ENCODE results near the gene BSX. TPM values are rescaled to one million over a fixed set of nuclear protein-coding genes. Genes with fewer than 3 reads are reported as not detected.

BSX gene
- total RNA-seq, 1 donor from 2014 or later: not detected

DNA sequence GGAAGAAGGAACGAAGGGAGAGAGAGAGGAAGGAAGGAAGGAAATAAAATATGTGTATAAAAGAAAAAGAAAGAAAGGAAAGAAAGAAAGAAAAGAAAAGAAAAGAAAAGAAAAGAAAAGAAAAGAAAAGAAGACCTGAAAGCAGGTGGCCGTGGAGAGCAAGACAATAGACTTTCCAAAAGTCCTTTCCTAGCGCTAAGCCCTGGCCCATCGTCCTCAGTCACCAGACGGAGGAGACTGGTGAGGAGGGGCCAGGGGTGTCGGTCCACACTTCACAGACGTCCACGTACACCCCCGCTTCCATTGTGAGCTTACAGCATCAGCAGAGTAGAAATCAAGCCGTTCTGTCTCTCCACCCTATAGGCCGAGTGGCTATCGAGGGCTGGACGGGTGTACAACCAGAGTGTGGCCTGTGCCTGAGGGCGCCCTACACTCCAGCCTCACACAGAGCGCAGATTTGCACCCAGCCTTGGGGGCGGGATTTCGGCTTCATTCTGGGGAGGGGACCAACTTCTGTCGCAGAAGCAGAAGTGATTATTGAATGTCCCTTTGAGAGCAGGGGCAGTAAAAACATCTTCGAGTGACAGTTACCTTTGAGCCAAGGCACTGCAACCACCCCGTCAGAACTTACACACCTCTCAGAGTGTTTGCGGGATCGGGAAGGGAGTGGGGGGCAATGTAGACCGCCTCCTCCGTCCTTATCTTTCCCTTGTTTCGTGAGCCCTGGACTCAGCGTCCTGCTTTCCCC lies 2.0 kb upstream of the BSX start:
- H3K36me3 Mint-ChIP-seq (ENCODE audit: unreplicated experiment): no peaks in the 10 kb centered on the region
- TF ChIP-seq CTCF (IDR thresholded peaks at IDR 0.05): no peak
- peak; percentile 72 for DNase-seq (ENCODE audit: extremely low spot score, unreplicated experiment)
- H3K27ac Mint-ChIP-seq (ENCODE audit: unreplicated experiment): no peak overlapping the region
- H3K27me3 Mint-ChIP-seq (ENCODE audit: unreplicated experiment): peaks cover 84% of the 10 kb centered on the region
- H3K9me3 Mint-ChIP-seq (ENCODE audit: unreplicated experiment): no peaks in the 10 kb centered on the region
- peak overlapping the region; percentile 90 for H3K4me3 Mint-ChIP-seq (ENCODE audit: unreplicated experiment)
- H3K4me1 Mint-ChIP-seq (ENCODE audit: unreplicated experiment): peaks cover 23% of the 10 kb centered on the region

GRCh38 chr11:122979815-122980595 lies 1.6 kb downstream of the BSX start:
- Mint-ChIP-seq H3K4me1 (ENCODE audit: unreplicated experiment) (peaks cover 40% of the 10 kb centered on the region), H3K9me3 (ENCODE audit: unreplicated experiment) (no peaks in the 10 kb centered on the region), H3K4me3 (ENCODE audit: unreplicated experiment) (no peak overlapping the region), H3K27ac (ENCODE audit: unreplicated experiment) (no peak overlapping the region), H3K36me3 (ENCODE audit: unreplicated experiment) (no peaks in the 10 kb centered on the region), H3K27me3 (ENCODE audit: unreplicated experiment) (peaks cover 88% of the 10 kb centered on the region)
- no peak for TF ChIP-seq CTCF (IDR thresholded peaks at IDR 0.05)
- DNase-seq (ENCODE audit: extremely low spot score, unreplicated experiment): no peak

GRCh38 chr11:122979103-122979814 lies 2.4 kb downstream of the BSX start:
- Mint-ChIP-seq H3K9me3 (ENCODE audit: unreplicated experiment) (no peaks in the 10 kb centered on the region), H3K36me3 (ENCODE audit: unreplicated experiment) (no peaks in the 10 kb centered on the region), H3K4me3 (ENCODE audit: unreplicated experiment) (peak overlapping the region; percentile 43), H3K27ac (ENCODE audit: unreplicated experiment) (no peak overlapping the region), H3K27me3 (ENCODE audit: unreplicated experiment) (peaks cover 91% of the 10 kb centered on the region), H3K4me1 (ENCODE audit: unreplicated experiment) (peaks cover 37% of the 10 kb centered on the region)
- DNase-seq (ENCODE audit: extremely low spot score, unreplicated experiment): no peak
- no peak for TF ChIP-seq CTCF (IDR thresholded peaks at IDR 0.05)

DNA sequence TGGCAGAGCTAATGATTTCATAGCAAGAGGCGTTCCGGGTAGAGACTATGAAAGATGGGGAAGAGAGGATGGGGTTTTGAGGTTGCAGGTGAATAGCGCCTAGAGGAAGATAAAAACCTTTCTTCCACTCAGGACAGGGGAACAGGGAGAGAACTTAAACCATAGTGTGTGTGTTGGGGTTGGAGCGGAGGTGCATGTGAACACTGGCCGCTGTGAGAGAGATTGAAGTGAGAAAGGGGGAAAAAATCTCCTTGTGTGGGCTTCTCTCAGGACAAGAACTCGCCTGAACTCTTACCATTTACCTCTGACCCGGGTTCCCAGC lies 3.4 kb downstream of the BSX start:
- TF ChIP-seq CTCF (IDR thresholded peaks at IDR 0.05): no peak
- Mint-ChIP-seq H3K27ac (ENCODE audit: unreplicated experiment) (no peak overlapping the region), H3K27me3 (ENCODE audit: unreplicated experiment) (peaks cover 94% of the 10 kb centered on the region), H3K4me3 (ENCODE audit: unreplicated experiment) (no peak overlapping the region), H3K9me3 (ENCODE audit: unreplicated experiment) (no peaks in the 10 kb centered on the region), H3K36me3 (ENCODE audit: unreplicated experiment) (no peaks in the 10 kb centered on the region), H3K4me1 (ENCODE audit: unreplicated experiment) (peaks cover 29% of the 10 kb centered on the region)
- DNase-seq (ENCODE audit: extremely low spot score, unreplicated experiment): no peak
